Testis (tissue), 2 donors: ENCODE measurements around the gene DOK5.

Experiments used
- CTCF ChIP-seq, 3 experiments: fragments of 450-650 bp in 2 of 3; fragments of 200-600 bp in 1 of 3; sonication (generic) in 1 of 3; IDR thresholded peaks; one replicate each; pipeline ENCODE4 v1.5.1; 2016 to 2019; ENCODE audit warnings: antibody characterized with exemption in 3 of 3, mild to moderate bottlenecking in 2 of 3, moderate library complexity in 1 of 3
- POLR2A ChIP-seq: fragments of 450-650 bp; IDR thresholded peaks from one replicate; pipeline ENCODE4 v1.6.1; 2017; ENCODE audit warnings: antibody characterized with exemption, mild to moderate bottlenecking, moderate library complexity

GRCh38 chr20:54624706-54625390, 149.5 kb downstream of the DOK5 start:
- TF ChIP-seq CTCF (IDR thresholded peaks at IDR 0.05) (no peak), POLR2A (no peak)
